ENCODE data around the gene EXOSC2.

EXOSC2 gene

GRCh38 chr9:130693426-130694191 is at the start of gene EXOSC2:
Gene EXOSC2 (plus strand): TSS chr9:130693780. CDS start chr9:130693792, 12 bp downstream.
- peak; percentile 76 for DNase-seq (ENCODE audit: low read depth)

- no peak for DNase-seq (ENCODE audit: low read depth)
These were observed 42.4 kb upstream of the EXOSC2 start for GRCh38 chr9:130651221-130651620.

GRCh38 chr9:130651752-130652151 is 41.8 kb upstream of the EXOSC2 start:
- DNase-seq (ENCODE audit: low read depth) = no peak

GRCh38 chr9:130654879-130655278 is 38.7 kb upstream of the EXOSC2 start:
- DNase-seq (ENCODE audit: low read depth) = no peak

- no peak for DNase-seq (ENCODE audit: low read depth)
These were observed 34.5 kb upstream of the EXOSC2 start for GRCh38 chr9:130658893-130659698.

GRCh38 chr9:130659699-130660248 is 33.8 kb upstream of the EXOSC2 start:
- DNase-seq (ENCODE audit: low read depth) = no peak

- DNase-seq (ENCODE audit: low read depth) = no peak
These were observed 33.3 kb upstream of the EXOSC2 start for GRCh38 chr9:130660326-130660682.

GRCh38 chr9:130660683-130661450 is 32.7 kb upstream of the EXOSC2 start:
- DNase-seq (ENCODE audit: low read depth) = no peak

GRCh38 chr9:130661451-130662098 is 32.0 kb upstream of the EXOSC2 start:
- no peak for DNase-seq (ENCODE audit: low read depth)

GRCh38 chr9:130662099-130662969 is 31.2 kb upstream of the EXOSC2 start:
- no peak for DNase-seq (ENCODE audit: low read depth)

- no peak for DNase-seq (ENCODE audit: low read depth)
These were observed 30.7 kb upstream of the EXOSC2 start for GRCh38 chr9:130662970-130663257.

- no peak for DNase-seq (ENCODE audit: low read depth)
These were observed 30.2 kb upstream of the EXOSC2 start for GRCh38 chr9:130663258-130663976.

- DNase-seq (ENCODE audit: low read depth) = no peak
These were observed 29.7 kb upstream of the EXOSC2 start for GRCh38 chr9:130663977-130664250.

- DNase-seq (ENCODE audit: low read depth) = no peak
These were observed 29.1 kb upstream of the EXOSC2 start, which contains the start of gene PRDM12 for GRCh38 chr9:130664251-130665028. Gene PRDM12 (plus strand): TSS chr9:130664594. CDS start chr9:130664654, 60 bp downstream.

- no peak for DNase-seq (ENCODE audit: low read depth)
These were observed 28.6 kb upstream of the EXOSC2 start for GRCh38 chr9:130665029-130665430.

GRCh38 chr9:130665431-130666392 is 27.9 kb upstream of the EXOSC2 start:
- DNase-seq (ENCODE audit: low read depth) = no peak

GRCh38 chr9:130666393-130667119 is 27.0 kb upstream of the EXOSC2 start:
- no peak for DNase-seq (ENCODE audit: low read depth)

GRCh38 chr9:130667120-130667435 is 26.5 kb upstream of the EXOSC2 start:
- DNase-seq (ENCODE audit: low read depth) = no peak
